VCaP (cell line): Measurements from ENCODE around the gene SV2B.

ENCODE experiments used
- H3K27ac ChIP-seq: fragments of 450-650 bp; 2 replicates; pipeline ENCODE4 v1.5.1; 2017
- CTCF ChIP-seq: fragments of 450-650 bp; conservative IDR thresholded peaks from 2 replicates; pipeline ENCODE4 v1.5.1; 2017; ENCODE audit warnings: mild to moderate bottlenecking, moderate library complexity

Gene SV2B

GRCh38 chr15:91289324-91289723, 189.3 kb downstream of the SV2B start:
- peak; percentile 52 for TF ChIP-seq CTCF
- no peak overlapping the region; the same call in 1 of the 2 replicates for H3K27ac ChIP-seq

GRCh38 chr15:91290553-91290952, 190.5 kb downstream of the SV2B start:
- H3K27ac ChIP-seq, result no peak overlapping the region
- no peak for TF ChIP-seq CTCF

GRCh38 chr15:91291673-91292072, 191.6 kb downstream of the SV2B start:
- TF ChIP-seq CTCF, result no peak
- no peak overlapping the region for H3K27ac ChIP-seq

GRCh38 chr15:91294344-91294743, 194.3 kb downstream of the SV2B start:
- no peak for TF ChIP-seq CTCF

GRCh38 chr15:91294795-91295194, 194.7 kb downstream of the SV2B start:
- H3K27ac ChIP-seq, result no peak overlapping the region
- no peak for TF ChIP-seq CTCF

More at GRCh38 chr15:91294344-91294743, 194.3 kb downstream of the SV2B start:
- no peak overlapping the region for H3K27ac ChIP-seq

- no peak overlapping the region for H3K27ac ChIP-seq
- TF ChIP-seq CTCF, result no peak
Measured at GRCh38 chr15:91298101-91298500, 198.0 kb downstream of the SV2B start.

GRCh38 chr15:91302588-91303439, 202.8 kb downstream of the SV2B start:
- TF ChIP-seq CTCF, result peak; percentile 94

More at GRCh38 chr15:91302588-91303439, 202.8 kb downstream of the SV2B start:
- H3K27ac ChIP-seq, result no peak overlapping the region
